Measurements from ENCODE around the gene MED16. TPM values are rescaled to one million over a fixed set of nuclear protein-coding genes. Genes with fewer than 3 reads are reported as not detected.

Gene MED16
- total and polyA plus RNA-seq, 7 experiments from 2014 or later = 47.5 to 142 (median 67.6) TPM

GRCh38 chr19:928471-929202, 35.6 kb upstream of the MED16 start:
- ATAC-seq (no peak), DNase-seq (no peak)
- H3K4me1 Mint-ChIP-seq = peaks cover 0 to 16% (median 9%) of the 10 kb centered on the region in 7 donors
- intact Hi-C loops (cut with micrococcal nuclease) = no loop called here
- no peaks in the 10 kb centered on the region for H3K27me3 Mint-ChIP-seq
- Histone ChIP-seq H3K9me3 (ENCODE audit: control insufficient read depth in 2 of 3, low read length in 3 of 3) (no peaks in the 10 kb centered on the region), H3K27ac (ENCODE audit: low read depth, low read length) (no peak overlapping the region), H3K4me3 (ENCODE audit: low read length) (no peak overlapping the region), H3K27me3 (ENCODE audit: control insufficient read depth in 2 of 2, insufficient read depth in 2 of 2, low read length in 2 of 2) (no peaks in the 10 kb centered on the region), H3K36me3 (ENCODE audit: control insufficient read depth in 2 of 3, insufficient read depth in 3 of 3, low read length in 3 of 3) (peaks cover 0 to 7% (median 0%) of the 10 kb centered on the region in 3 experiments), H3K4me1 (ENCODE audit: control insufficient read depth in 2 of 2, insufficient read depth in 2 of 2, low read length in 2 of 2) (peaks cover 8 to 17% of the 10 kb centered on the region in 2 donors)
- peak overlapping the region in 5 of 10 donors; percentile 16 to 84 (median 32) for H3K4me3 Mint-ChIP-seq
- CTCF ChIA-PET = no interaction called here
- H3K9me3 Mint-ChIP-seq = no peaks in the 10 kb centered on the region
- peaks cover 0 to 1% (median 0%) of the 10 kb centered on the region in 5 donors for H3K36me3 Mint-ChIP-seq
- peak overlapping the region in 1 of 9 donors; percentile 5 for H3K27ac Mint-ChIP-seq
- POLR2A ChIA-PET = interaction anchor here (0.8 kb wide), 1 partner anchor 9 kb away, joined by 3 read pairs; no protein-coding TSS in a partner anchor

GRCh38 chr19:927780-928401, 34.9 kb upstream of the MED16 start:
- Histone ChIP-seq H3K9me3 (ENCODE audit: control insufficient read depth in 2 of 3, low read length in 3 of 3) (no peaks in the 10 kb centered on the region), H3K36me3 (ENCODE audit: control insufficient read depth in 2 of 3, insufficient read depth in 3 of 3, low read length in 3 of 3) (peaks cover 0 to 7% (median 0%) of the 10 kb centered on the region in 3 experiments), H3K27ac (ENCODE audit: low read depth, low read length) (no peak overlapping the region), H3K4me3 (ENCODE audit: low read length) (no peak overlapping the region), H3K4me1 (ENCODE audit: control insufficient read depth in 2 of 2, insufficient read depth in 2 of 2, low read length in 2 of 2) (peaks cover 8 to 10% of the 10 kb centered on the region in 2 donors), H3K27me3 (ENCODE audit: control insufficient read depth in 2 of 2, insufficient read depth in 2 of 2, low read length in 2 of 2) (no peaks in the 10 kb centered on the region)
- ChIA-PET POLR2A (no interaction called here), CTCF (no interaction called here)
- no peaks in the 10 kb centered on the region for H3K27me3 Mint-ChIP-seq
- H3K4me1 Mint-ChIP-seq = peaks cover 0 to 12% (median 9%) of the 10 kb centered on the region in 7 donors
- H3K36me3 Mint-ChIP-seq = peaks cover 0 to 1% (median 0%) of the 10 kb centered on the region in 5 donors
- ATAC-seq = no peak
- intact Hi-C loops (cut with micrococcal nuclease) = no loop called here
- peak overlapping the region; percentile 16 to 84 (median 31) for H3K4me3 Mint-ChIP-seq
- H3K9me3 Mint-ChIP-seq = no peaks in the 10 kb centered on the region
- peak overlapping the region in 1 of 9 donors; percentile 22 for H3K27ac Mint-ChIP-seq
- no peak for DNase-seq

- ChIA-PET POLR2A (no interaction called here), CTCF (no interaction called here)
- no peak overlapping the region for H3K27ac ChIP-seq (ENCODE audit: low read depth, low read length)
- Mint-ChIP-seq H3K4me1 (peaks cover 0 to 9% (median 5%) of the 10 kb centered on the region in 7 donors), H3K27ac (no peak overlapping the region), H3K36me3 (peaks cover 0 to 1% (median 0%) of the 10 kb centered on the region in 5 donors), H3K4me3 (peak overlapping the region; percentile 16 to 84 (median 35)), H3K9me3 (no peaks in the 10 kb centered on the region), H3K27me3 (no peaks in the 10 kb centered on the region)
- ATAC-seq (no peak), DNase-seq (no peak)
- H3K9me3 ChIP-seq (ENCODE audit: control insufficient read depth in 2 of 3, low read length in 3 of 3) = no peaks in the 10 kb centered on the region
- H3K4me1 ChIP-seq (ENCODE audit: control insufficient read depth in 2 of 2, insufficient read depth in 2 of 2, low read length in 2 of 2) = peaks cover 5% of the 10 kb centered on the region in 2 donors
- peaks cover 0 to 7% (median 0%) of the 10 kb centered on the region in 3 experiments for H3K36me3 ChIP-seq (ENCODE audit: control insufficient read depth in 2 of 3, insufficient read depth in 3 of 3, low read length in 3 of 3)
- no peak overlapping the region for H3K4me3 ChIP-seq (ENCODE audit: low read length)
- H3K27me3 ChIP-seq (ENCODE audit: control insufficient read depth in 2 of 2, insufficient read depth in 2 of 2, low read length in 2 of 2) = no peaks in the 10 kb centered on the region
- intact Hi-C loops (cut with micrococcal nuclease) = no loop called here
These were observed 34.4 kb upstream of the MED16 start for GRCh38 chr19:927351-927779.

GRCh38 chr19:926589-927350, 33.8 kb upstream of the MED16 start:
- H3K27me3 ChIP-seq (ENCODE audit: control insufficient read depth in 2 of 2, insufficient read depth in 2 of 2, low read length in 2 of 2) = no peaks in the 10 kb centered on the region
- peak; percentile 17 for ATAC-seq
- peak overlapping the region; percentile 67 for H3K27ac ChIP-seq (ENCODE audit: low read depth, low read length)
- Mint-ChIP-seq H3K36me3 (peaks cover 0 to 1% (median 0%) of the 10 kb centered on the region in 5 donors), H3K4me3 (peak overlapping the region; percentile 63 to 88 (median 78)), H3K4me1 (peaks cover 0 to 11% (median 4%) of the 10 kb centered on the region in 7 donors), H3K27me3 (no peaks in the 10 kb centered on the region), H3K27ac (peak overlapping the region in 3 of 9 donors; percentile 14 to 78 (median 25)), H3K9me3 (no peaks in the 10 kb centered on the region)
- intact Hi-C loops (cut with micrococcal nuclease) = loop anchor here in 1 of 2 donors (1.0 kb wide), 1 partner anchor 70 kb away; no protein-coding TSS in a partner anchor
- ChIA-PET CTCF (no interaction called here), POLR2A (no interaction called here)
- H3K9me3 ChIP-seq (ENCODE audit: control insufficient read depth in 2 of 3, low read length in 3 of 3) = no peaks in the 10 kb centered on the region
- H3K4me1 ChIP-seq (ENCODE audit: control insufficient read depth in 2 of 2, insufficient read depth in 2 of 2, low read length in 2 of 2) = peaks cover 0 to 4% of the 10 kb centered on the region in 2 donors
- peak overlapping the region; percentile 58 for H3K4me3 ChIP-seq (ENCODE audit: low read length)
- H3K36me3 ChIP-seq (ENCODE audit: control insufficient read depth in 2 of 3, insufficient read depth in 3 of 3, low read length in 3 of 3) = peaks cover 0 to 7% (median 0%) of the 10 kb centered on the region in 3 experiments
- DNase-seq = peak in 2 of 9 donors; percentile 29 to 61

- Histone ChIP-seq H3K9me3 (ENCODE audit: control insufficient read depth in 2 of 3, low read length in 3 of 3) (no peaks in the 10 kb centered on the region), H3K36me3 (ENCODE audit: control insufficient read depth in 2 of 3, insufficient read depth in 3 of 3, low read length in 3 of 3) (peaks cover 0 to 7% (median 0%) of the 10 kb centered on the region in 3 experiments), H3K4me1 (ENCODE audit: control insufficient read depth in 2 of 2, insufficient read depth in 2 of 2, low read length in 2 of 2) (peaks cover 0 to 4% of the 10 kb centered on the region in 2 donors), H3K27ac (ENCODE audit: low read depth, low read length) (peak overlapping the region; percentile 67), H3K27me3 (ENCODE audit: control insufficient read depth in 2 of 2, insufficient read depth in 2 of 2, low read length in 2 of 2) (no peaks in the 10 kb centered on the region), H3K4me3 (ENCODE audit: low read length) (peak overlapping the region; percentile 58)
- H3K9me3 Mint-ChIP-seq = no peaks in the 10 kb centered on the region
- CTCF ChIA-PET = no interaction called here
- peak overlapping the region in 1 of 9 donors; percentile 18 for H3K27ac Mint-ChIP-seq
- peak overlapping the region; percentile 63 to 85 (median 72) for H3K4me3 Mint-ChIP-seq
- H3K27me3 Mint-ChIP-seq = no peaks in the 10 kb centered on the region
- POLR2A ChIA-PET = no interaction called here
- peaks cover 0 to 1% (median 0%) of the 10 kb centered on the region in 5 donors for H3K36me3 Mint-ChIP-seq
- DNase-seq = no peak
- intact Hi-C loops (cut with micrococcal nuclease) = loop anchor here in 1 of 2 donors (1.0 kb wide), 1 partner anchor 70 kb away; no protein-coding TSS in a partner anchor
- H3K4me1 Mint-ChIP-seq = peaks cover 2 to 15% (median 9%) of the 10 kb centered on the region in 7 donors
- ATAC-seq = no peak
These were observed 33.3 kb upstream of the MED16 start for GRCh38 chr19:926323-926588.

Data from naive thymus-derived CD4-positive, alpha-beta T cell (primary cell).